ENCODE measurements around the gene WDR70. TPM values are rescaled to one million over a fixed set of nuclear protein-coding genes. Genes with fewer than 3 reads are reported as not detected.
"Not testable (repeated sequence)": the region's sequence is repeated elsewhere in the genome, so short reads cannot be mapped to it uniquely, and the experiment has no call there.

Gene WDR70
- total RNA-seq, 1 donor from 2014 or later, result 29.0 TPM

GRCh38 chr5:37789991-37790390 is 410.9 kb downstream of the WDR70 start:
- H3K4me1 ChIP-seq, result no peaks in the 10 kb centered on the region
- H3K9me3 ChIP-seq, result no peaks in the 10 kb centered on the region
- no peak for ATAC-seq
- no peak for TF ChIP-seq CTCF (IDR thresholded peaks at IDR 0.05)
- no peak for DNase-seq
- intact Hi-C loops (cut with DNase I), result no loop called here
- H3K27me3 ChIP-seq (ENCODE audit: low read depth), result no peaks in the 10 kb centered on the region
- no peak overlapping the region for H3K27ac ChIP-seq
- no peaks in the 10 kb centered on the region for H3K36me3 ChIP-seq
- H3K4me3 ChIP-seq, result no peak overlapping the region

- Histone ChIP-seq H3K4me1 (no peaks in the 10 kb centered on the region), H3K27ac (no peak overlapping the region), H3K27me3 (ENCODE audit: low read depth) (no peaks in the 10 kb centered on the region), H3K36me3 (no peaks in the 10 kb centered on the region), H3K9me3 (no peaks in the 10 kb centered on the region), H3K4me3 (no peak overlapping the region)
- DNase-seq (no peak), ATAC-seq (no peak)
- intact Hi-C loops (cut with DNase I), result no loop called here
- TF ChIP-seq CTCF (IDR thresholded peaks at IDR 0.05), result no peak
Observed at GRCh38 chr5:37791321-37791720, 412.2 kb downstream of the WDR70 start.

- ATAC-seq (peak; percentile 27 to 33), DNase-seq (no peak)
- H3K36me3 ChIP-seq, result no peaks in the 10 kb centered on the region
- no peak for TF ChIP-seq CTCF (IDR thresholded peaks at IDR 0.05)
- no peaks in the 10 kb centered on the region for H3K27me3 ChIP-seq (ENCODE audit: low read depth)
- no peaks in the 10 kb centered on the region for H3K9me3 ChIP-seq
- H3K4me1 ChIP-seq, result no peaks in the 10 kb centered on the region
- H3K4me3 ChIP-seq, result no peak overlapping the region
- no peak overlapping the region for H3K27ac ChIP-seq
- intact Hi-C loops (cut with DNase I), result no loop called here
Observed at GRCh38 chr5:37792975-37793631, 414.0 kb downstream of the WDR70 start.

- H3K27me3 ChIP-seq (ENCODE audit: low read depth); H3K9me3 ChIP-seq; DNase-seq; intact Hi-C loops (cut with DNase I); ATAC-seq; H3K4me1 ChIP-seq; H3K27ac ChIP-seq; H3K4me3 ChIP-seq; H3K36me3 ChIP-seq: not testable (repeated sequence)
Observed at GRCh38 chr5:37795292-37795691, 416.2 kb downstream of the WDR70 start.

- intact Hi-C loops (cut with DNase I); H3K9me3 ChIP-seq; H3K27ac ChIP-seq; H3K4me3 ChIP-seq; H3K27me3 ChIP-seq (ENCODE audit: low read depth); H3K4me1 ChIP-seq; ATAC-seq; H3K36me3 ChIP-seq; DNase-seq: not testable (repeated sequence)
Observed at GRCh38 chr5:37796435-37796834, 417.3 kb downstream of the WDR70 start.

- H3K27ac ChIP-seq, result no peak overlapping the region
- H3K27me3 ChIP-seq (ENCODE audit: low read depth), result no peaks in the 10 kb centered on the region
- H3K4me1 ChIP-seq, result no peaks in the 10 kb centered on the region
- no peak for TF ChIP-seq CTCF (IDR thresholded peaks at IDR 0.05)
- ATAC-seq, result no peak
- no peaks in the 10 kb centered on the region for H3K9me3 ChIP-seq
- H3K36me3 ChIP-seq, result no peaks in the 10 kb centered on the region
- intact Hi-C loops (cut with DNase I), result no loop called here
- H3K4me3 ChIP-seq, result no peak overlapping the region
- DNase-seq, result no peak
Observed at GRCh38 chr5:37799865-37800421, 420.8 kb downstream of the WDR70 start.

All from lower lobe of right lung (tissue), 2 donors.